Vagina (tissue), 2 donors: ENCODE measurements around the gene DNAJC6. TPM values are rescaled to one million over a fixed set of nuclear protein-coding genes. Genes with fewer than 3 reads are reported as not detected.

Experiments
- DNase-seq, 2 donors: peaks; one replicate each; pipeline ENCODE4 v3.0.0-alpha.2; 2017; ENCODE audit errors: extremely low spot score in 2 of 2
- H3K27ac ChIP-seq: fragments of 200-600 bp; sonication (generic); one replicate; pipeline ENCODE4 v1.5.1; 2019
- H3K27me3 ChIP-seq: fragments of 200-600 bp; sonication (generic); one replicate; pipeline ENCODE4 v1.5.1; 2019
- H3K36me3 ChIP-seq, 2 donors: fragments of 200-600 bp; sonication (generic); one replicate each; pipeline ENCODE4 v1.5.1; 2017 to 2019
- H3K4me1 ChIP-seq: fragments of 200-600 bp; sonication (generic); one replicate; pipeline ENCODE4 v1.5.1; 2019
- H3K4me3 ChIP-seq, 2 donors: fragments of 200-600 bp; sonication (generic); 1 replicate in 1 of 2; 2 replicates in 1 of 2; pipeline ENCODE4 v1.5.1; 2016 to 2019
- H3K9me3 ChIP-seq: fragments of 200-600 bp; sonication (generic); one replicate; pipeline ENCODE4 v1.5.1; 2019
- CTCF ChIP-seq, 3 experiments: fragments of 450-650 bp in 2 of 3; fragments of 200-600 bp in 1 of 3; sonication (generic) in 1 of 3; IDR thresholded peaks; one replicate each; pipeline ENCODE4 v1.5.1; 2017 to 2019; ENCODE audit warnings: antibody characterized with exemption in 3 of 3, mild to moderate bottlenecking in 2 of 3, moderate library complexity in 2 of 3
- POLR2A ChIP-seq, 2 donors: fragments of 450-650 bp; IDR thresholded peaks; one replicate each; pipeline ENCODE4 v1.6.1; 2017; ENCODE audit warnings: antibody characterized with exemption in 2 of 2, mild to moderate bottlenecking in 2 of 2, moderate library complexity in 2 of 2
- POLR2AphosphoS5 ChIP-seq, 2 donors: sonication (generic); formaldehyde crosslinking; IDR thresholded peaks; one replicate each; pipeline ENCODE4 v1.9.0; 2017; ENCODE audit warnings: antibody characterized with exemption in 2 of 2, mild to moderate bottlenecking in 2 of 2, low read depth in 1 of 2; ENCODE audit not compliant: insufficient read depth in 1 of 2
- intact Hi-C: fragments of 100-400 bp; cut with DNase I; formaldehyde crosslinking; loops from one replicate; pipeline ENCODE4 v1.15.1; 2023
- total RNA-seq: library from RNA; depleted of rRNA; stranded (reverse); fragments of >200 nt; gene quantifications from one replicate; pipeline ENCODE4 v1.2.3, GENCODE V29; 2016

The DNAJC6 gene
- total RNA-seq, 1 donor from 2014 or later, result 5.6 TPM

DNA sequence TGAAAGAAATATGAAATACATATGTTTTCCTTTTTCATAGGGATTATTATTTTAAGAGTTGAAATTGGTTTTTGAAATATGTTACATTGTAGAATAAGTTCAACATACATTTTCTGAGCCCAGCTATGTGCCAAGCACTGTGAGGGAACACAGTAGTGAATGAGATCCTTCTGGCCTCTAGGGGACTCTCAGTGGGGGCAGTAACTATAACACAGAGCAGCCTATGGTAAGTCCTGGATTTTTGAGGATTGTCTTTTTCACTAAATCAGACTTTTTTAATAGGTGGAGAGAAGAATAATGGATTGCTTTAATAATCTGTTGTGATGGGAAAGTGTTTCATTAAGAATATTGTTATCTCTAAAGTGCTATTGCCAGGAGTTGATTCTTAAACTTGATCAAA lies 2.4 kb downstream of the DNAJC6 start:
- Histone ChIP-seq H3K27ac (no peak overlapping the region), H3K4me1 (peaks cover 18% of the 10 kb centered on the region), H3K27me3 (no peaks in the 10 kb centered on the region), H3K9me3 (no peaks in the 10 kb centered on the region), H3K4me3 (no peak overlapping the region), H3K36me3 (no peaks in the 10 kb centered on the region)
- TF ChIP-seq POLR2A (IDR thresholded peaks at IDR 0.05), result no peak
- no peak for TF ChIP-seq POLR2AphosphoS5 (IDR thresholded peaks at IDR 0.05; ENCODE audit: insufficient read depth in 1 of 2, low read depth in 1 of 2)
- no peak for TF ChIP-seq CTCF (IDR thresholded peaks at IDR 0.05)
- intact Hi-C loops, result no loop called here
- DNase-seq, result no peak

DNA sequence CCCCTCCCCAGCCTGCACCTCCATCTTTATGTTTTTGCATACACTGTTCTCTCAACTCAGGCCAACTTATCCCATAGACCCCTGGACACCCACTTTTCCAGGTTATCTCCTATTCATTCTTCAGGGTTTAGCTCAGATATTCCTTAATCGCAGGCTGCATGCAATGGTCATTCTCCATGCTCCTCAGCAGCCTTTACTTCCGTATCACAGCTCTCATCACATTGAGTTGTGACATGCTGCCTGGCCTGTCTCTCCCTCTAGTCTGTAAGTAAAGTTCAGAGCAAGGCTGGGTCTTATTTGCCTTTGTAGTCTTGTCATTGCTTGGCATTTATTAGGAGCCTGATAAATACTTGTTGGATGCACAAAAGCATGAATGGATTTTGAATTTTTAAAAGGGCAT lies 6.9 kb downstream of the DNAJC6 start:
- TF ChIP-seq POLR2A (IDR thresholded peaks at IDR 0.05), result no peak
- TF ChIP-seq CTCF (IDR thresholded peaks at IDR 0.05), result no peak
- no peak for TF ChIP-seq POLR2AphosphoS5 (IDR thresholded peaks at IDR 0.05; ENCODE audit: insufficient read depth in 1 of 2, low read depth in 1 of 2)
- intact Hi-C loops, result no loop called here
- H3K36me3 ChIP-seq, result no peaks in the 10 kb centered on the region
- no peak for DNase-seq
- H3K27ac ChIP-seq, result no peak overlapping the region
- no peaks in the 10 kb centered on the region for H3K27me3 ChIP-seq
- H3K4me1 ChIP-seq, result no peaks in the 10 kb centered on the region
- no peak overlapping the region for H3K4me3 ChIP-seq
- H3K9me3 ChIP-seq, result no peaks in the 10 kb centered on the region

DNA sequence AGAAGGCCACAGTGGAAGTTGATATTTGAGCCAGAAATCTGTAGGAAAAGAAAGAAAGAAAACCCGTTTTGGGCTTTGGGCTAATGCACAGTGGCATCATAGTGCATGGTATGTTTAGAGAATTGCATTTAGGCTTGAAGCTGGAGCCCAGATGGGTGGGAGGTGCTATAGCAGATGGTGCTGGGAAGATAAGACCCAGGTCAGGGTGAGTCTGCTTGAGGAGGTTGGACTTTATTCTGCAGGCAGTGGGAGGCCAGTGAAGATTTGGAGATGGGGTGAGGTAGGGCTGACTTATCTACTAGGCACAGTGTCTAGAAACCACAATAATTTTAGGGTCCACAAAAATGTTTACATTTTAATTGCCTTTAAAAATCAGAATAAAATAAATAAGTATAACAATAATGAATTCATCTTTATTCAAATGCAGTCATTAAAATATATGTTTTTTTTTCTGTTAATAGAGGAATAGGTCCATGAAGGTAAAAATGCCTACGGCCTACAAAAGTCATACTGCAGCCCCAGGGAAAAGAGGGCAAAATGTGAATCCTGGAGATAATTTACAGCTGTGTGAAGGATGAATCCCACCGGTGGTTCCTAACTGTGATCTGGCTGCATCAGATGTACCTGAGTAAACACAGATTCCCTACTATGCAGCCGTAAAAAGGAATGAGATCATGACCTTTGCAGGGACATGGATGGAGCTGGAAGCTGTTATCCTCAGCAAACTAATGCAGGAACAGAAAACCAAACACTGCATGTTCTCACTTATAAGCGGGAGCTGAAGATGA lies 8.7 kb downstream of the DNAJC6 start:
- no peaks in the 10 kb centered on the region for H3K9me3 ChIP-seq
- no peak overlapping the region for H3K4me3 ChIP-seq
- H3K4me1 ChIP-seq, result no peaks in the 10 kb centered on the region
- no peak overlapping the region for H3K27ac ChIP-seq
- TF ChIP-seq POLR2A (IDR thresholded peaks at IDR 0.05) (no peak), POLR2AphosphoS5 (IDR thresholded peaks at IDR 0.05; ENCODE audit: insufficient read depth in 1 of 2, low read depth in 1 of 2) (no peak), CTCF (IDR thresholded peaks at IDR 0.05) (no peak)
- H3K36me3 ChIP-seq, result no peaks in the 10 kb centered on the region
- no peak for DNase-seq
- no peaks in the 10 kb centered on the region for H3K27me3 ChIP-seq
- intact Hi-C loops, result no loop called here

DNA sequence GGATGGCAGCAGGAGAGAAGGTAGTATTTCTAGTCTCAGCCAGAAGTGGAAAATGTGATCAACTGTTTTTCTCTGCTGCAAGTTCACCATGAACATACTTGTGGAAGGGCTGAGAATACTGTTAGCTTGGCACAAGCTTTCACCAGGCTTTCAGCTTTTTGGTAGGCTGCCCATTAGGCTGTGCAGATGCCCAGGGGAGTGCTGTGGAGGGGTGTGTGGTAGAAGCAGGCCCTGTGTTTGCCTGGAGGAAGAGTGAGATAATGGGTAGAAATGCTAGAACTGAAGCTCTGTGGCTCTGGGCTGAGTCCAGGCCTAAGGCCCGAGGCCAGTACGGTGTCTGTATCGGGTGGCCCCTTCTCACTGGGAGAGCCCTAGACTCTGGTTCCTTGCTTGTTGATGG lies 9.8 kb downstream of the DNAJC6 start:
- no peak overlapping the region for H3K4me3 ChIP-seq
- no peaks in the 10 kb centered on the region for H3K27me3 ChIP-seq
- H3K9me3 ChIP-seq, result no peaks in the 10 kb centered on the region
- TF ChIP-seq CTCF (IDR thresholded peaks at IDR 0.05), result no peak
- no peak for TF ChIP-seq POLR2A (IDR thresholded peaks at IDR 0.05)
- TF ChIP-seq POLR2AphosphoS5 (IDR thresholded peaks at IDR 0.05; ENCODE audit: insufficient read depth in 1 of 2, low read depth in 1 of 2), result no peak
- H3K27ac ChIP-seq, result no peak overlapping the region
- no peaks in the 10 kb centered on the region for H3K36me3 ChIP-seq
- no peaks in the 10 kb centered on the region for H3K4me1 ChIP-seq
- intact Hi-C loops, result no loop called here
- no peak for DNase-seq

DNA sequence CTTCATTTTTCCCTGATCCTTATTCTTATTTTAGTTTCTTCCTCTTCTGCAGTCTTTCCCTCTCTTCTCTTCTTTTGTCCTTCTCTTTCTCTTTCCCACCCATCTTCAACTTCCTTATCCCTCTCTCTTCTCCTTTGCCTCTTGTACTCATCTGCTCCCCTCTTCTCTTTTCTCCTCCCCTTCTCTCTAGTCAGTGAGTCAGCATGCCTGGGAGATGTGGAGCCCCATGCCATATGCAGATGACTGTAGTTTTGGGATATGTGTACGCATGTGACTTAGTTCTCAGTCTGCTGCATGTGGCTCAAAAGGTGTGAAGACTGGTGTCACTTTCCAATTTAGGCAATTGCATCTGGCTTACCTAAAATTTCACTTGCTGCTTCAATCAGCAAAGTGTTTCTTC lies 10.4 kb downstream of the DNAJC6 start:
- TF ChIP-seq POLR2AphosphoS5 (IDR thresholded peaks at IDR 0.05; ENCODE audit: insufficient read depth in 1 of 2, low read depth in 1 of 2), result no peak
- TF ChIP-seq CTCF (IDR thresholded peaks at IDR 0.05), result no peak
- no peak for TF ChIP-seq POLR2A (IDR thresholded peaks at IDR 0.05)
- no peak for DNase-seq
- H3K36me3 ChIP-seq, result no peaks in the 10 kb centered on the region
- intact Hi-C loops, result no loop called here
- H3K4me3 ChIP-seq, result no peak overlapping the region
- no peak overlapping the region for H3K27ac ChIP-seq
- H3K9me3 ChIP-seq, result no peaks in the 10 kb centered on the region
- H3K27me3 ChIP-seq, result no peaks in the 10 kb centered on the region
- no peaks in the 10 kb centered on the region for H3K4me1 ChIP-seq
